HG03571 (cell line): ENCODE measurements around the gene RHBDD3.
"Not testable (repeated sequence)": the region's sequence is repeated elsewhere in the genome, so short reads cannot be mapped to it uniquely, and the experiment has no call there.

ENCODE experiments used
- ATAC-seq: cut with Tn5 transposase; IDR thresholded peaks from one replicate; pipeline ENCODE4 v1.9.1; 2021; ENCODE audit not compliant: unreplicated experiment

RHBDD3 gene

DNA sequence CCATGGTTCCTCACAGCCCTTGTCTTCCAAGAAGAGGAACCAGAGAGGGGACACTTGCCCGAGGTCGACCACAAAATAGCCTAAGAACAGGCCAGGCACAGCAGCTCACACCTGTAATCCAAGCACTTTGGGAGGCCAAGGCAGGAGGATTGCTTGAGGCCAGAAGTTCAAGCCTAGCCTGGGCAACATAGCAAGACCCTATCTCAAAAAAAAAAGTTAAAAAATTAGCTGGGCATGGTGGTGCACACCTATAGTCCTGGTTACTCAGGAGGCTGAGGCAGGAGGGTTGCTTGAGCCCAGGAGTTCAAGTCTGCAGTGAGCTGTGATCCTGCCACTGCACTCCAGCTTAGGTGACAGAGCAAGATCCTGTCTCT lies 48.4 kb downstream of the RHBDD3 start:
- ATAC-seq, result not testable (repeated sequence)

DNA sequence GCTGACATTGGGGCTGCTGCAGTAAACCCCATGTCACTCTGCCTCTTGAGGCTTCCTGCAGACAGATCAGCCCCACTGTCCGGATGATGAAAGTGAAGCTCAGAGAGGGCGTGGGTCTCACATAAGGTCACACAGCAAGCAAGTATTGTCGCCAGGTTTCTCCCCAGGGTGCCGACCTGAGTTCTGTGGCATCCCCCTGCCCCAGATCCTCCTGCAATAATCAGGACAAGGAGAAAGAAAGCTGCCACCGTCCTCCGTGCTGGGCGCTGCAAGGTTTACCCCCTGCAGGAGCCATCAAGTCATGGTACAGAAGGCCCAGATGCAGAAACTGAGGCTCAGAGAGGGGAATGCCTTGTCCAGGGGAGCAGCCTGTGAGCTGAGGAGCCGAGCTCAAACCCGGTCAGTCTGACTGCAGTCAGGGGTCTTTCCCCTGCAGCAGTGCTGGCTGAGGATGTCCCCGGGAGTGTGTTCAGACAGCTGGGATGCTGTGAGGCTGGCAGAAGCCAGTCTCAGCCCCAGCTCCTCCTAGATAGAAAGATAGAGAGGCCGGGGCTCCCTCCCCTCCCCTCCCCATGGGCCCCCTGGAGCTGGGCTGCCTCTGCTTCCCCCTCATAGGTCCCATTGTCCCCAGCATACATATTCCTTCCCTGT lies 48.9 kb downstream of the RHBDD3 start:
- ATAC-seq, result no peak

DNA sequence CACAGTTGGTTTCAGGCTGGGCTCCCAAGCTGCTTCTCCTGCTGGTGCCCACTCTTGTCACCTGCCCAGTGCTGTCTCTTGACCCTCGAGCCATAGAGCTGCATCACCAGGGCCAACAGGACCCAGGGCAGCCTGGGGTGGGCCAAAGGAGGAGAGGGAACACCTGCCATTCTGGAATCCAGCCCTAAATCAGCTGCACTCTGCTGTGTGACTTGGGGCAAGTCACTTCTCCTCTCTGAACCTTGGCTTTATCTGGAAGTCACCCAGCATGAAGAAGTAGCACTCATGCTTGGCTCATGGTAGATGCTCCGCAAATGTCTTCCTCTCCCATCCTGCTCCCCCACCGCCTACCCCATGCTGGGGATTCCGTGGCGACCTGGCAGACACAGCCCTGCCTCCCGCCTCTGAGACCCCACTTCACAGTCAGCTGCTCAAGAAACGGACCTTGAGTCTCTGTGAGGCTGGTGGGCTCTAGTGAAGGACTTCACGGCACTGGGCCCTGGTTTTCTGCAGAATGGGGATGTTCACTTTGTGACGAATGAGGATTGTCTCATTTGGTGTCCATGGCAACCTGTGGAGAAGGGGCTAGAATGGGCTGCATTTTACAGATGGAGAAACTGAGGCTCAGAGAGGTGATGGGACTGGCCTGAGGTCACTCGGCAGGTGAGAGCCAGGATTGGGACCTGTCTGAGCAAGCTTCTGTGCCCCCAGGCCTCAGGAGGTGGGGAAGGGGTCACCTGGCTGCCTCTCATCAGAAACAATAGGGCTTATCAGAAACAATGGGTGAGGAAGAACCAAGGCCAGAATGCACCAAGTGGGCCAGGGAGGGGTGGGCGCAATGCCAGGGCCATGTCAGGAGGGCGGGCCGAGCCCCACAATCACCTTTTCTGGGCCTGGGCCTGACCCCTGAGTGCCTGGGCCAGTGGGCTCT lies 49.7 kb downstream of the RHBDD3 start:
- ATAC-seq, result no peak

- ATAC-seq, result no peak
These were observed 50.7 kb downstream of the RHBDD3 start for GRCh38 chr22:29216873-29217666.

GRCh38 chr22:29216011-29216872 lies 51.5 kb downstream of the RHBDD3 start:
- ATAC-seq, result no peak

- no peak for ATAC-seq
These were observed 52.5 kb downstream of the RHBDD3 start for GRCh38 chr22:29215012-29215860.

- no peak for ATAC-seq
These were observed 53.5 kb downstream of the RHBDD3 start for GRCh38 chr22:29214232-29214631.

- no peak for ATAC-seq
These were observed 54.3 kb downstream of the RHBDD3 start for GRCh38 chr22:29213493-29213892.

- no peak for ATAC-seq
These were observed 55.0 kb downstream of the RHBDD3 start for GRCh38 chr22:29212743-29213142.

DNA sequence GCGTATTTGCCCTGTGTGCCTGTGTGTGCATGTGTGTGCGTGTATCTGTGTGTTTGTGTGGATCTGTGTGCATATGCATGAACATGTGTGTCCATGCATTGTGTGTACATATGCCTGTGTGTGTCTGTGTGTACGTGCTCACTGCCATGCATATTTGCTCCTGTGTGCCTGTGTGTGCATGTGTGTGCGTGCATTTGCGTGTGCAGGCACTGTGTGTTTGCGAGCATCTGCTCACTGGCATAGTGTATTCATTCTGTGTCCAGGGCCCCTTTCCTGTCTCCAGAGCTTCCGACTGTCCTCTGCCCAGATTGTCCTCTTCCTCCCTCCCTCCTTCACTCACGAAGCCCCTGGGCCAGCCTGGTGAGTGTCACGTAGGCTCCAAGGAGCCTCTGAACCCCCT lies 56.3 kb downstream of the RHBDD3 start:
- ATAC-seq, result no peak

GRCh38 chr22:29211066-29211465 lies 56.7 kb downstream of the RHBDD3 start:
- ATAC-seq, result no peak
